Ishikawa (cell line): ENCODE data around the gene KRT1.

ENCODE experiments used
- CEBPB ChIP-seq: IDR thresholded peaks from 2 replicates; pipeline ENCODE4 v1.6.1; 2012
- CREB1 ChIP-seq: IDR thresholded peaks from 2 replicates; pipeline ENCODE4 v1.6.1; 2012; ENCODE audit warnings: low read depth
- EGR1 ChIP-seq: IDR thresholded peaks from 2 replicates; pipeline ENCODE4 v1.6.1; 2012
- EP300 ChIP-seq: IDR thresholded peaks from 2 replicates; pipeline ENCODE4 v1.6.1; 2012; ENCODE audit warnings: borderline replicate concordance
- FOXM1 ChIP-seq: IDR thresholded peaks from 2 replicates; pipeline ENCODE4 v1.6.1; 2012; ENCODE audit warnings: low read depth, borderline replicate concordance
- MAX ChIP-seq: IDR thresholded peaks from 2 replicates; pipeline ENCODE4 v1.6.1; 2012
- NFIC ChIP-seq: IDR thresholded peaks from 2 replicates; pipeline ENCODE4 v1.6.1; 2012
- RAD21 ChIP-seq: IDR thresholded peaks from 2 replicates; pipeline ENCODE4 v1.6.1; 2012; ENCODE audit warnings: low read depth
- REST ChIP-seq: IDR thresholded peaks from 2 replicates; pipeline ENCODE4 v1.6.1; 2012; ENCODE audit warnings: low read depth, mild to moderate bottlenecking
- TAF1 ChIP-seq: IDR thresholded peaks from 2 replicates; pipeline ENCODE4 v1.6.1; 2012; ENCODE audit warnings: low read depth, mild to moderate bottlenecking
- TCF12 ChIP-seq: IDR thresholded peaks from 2 replicates; pipeline ENCODE4 v1.6.1; 2012; ENCODE audit warnings: low read depth
- TEAD4 ChIP-seq: IDR thresholded peaks from 2 replicates; pipeline ENCODE4 v1.6.1; 2012
- YY1 ChIP-seq: IDR thresholded peaks from 2 replicates; pipeline ENCODE4 v1.6.1; 2012; ENCODE audit warnings: low read depth
- ZBTB7A ChIP-seq: IDR thresholded peaks from 2 replicates; pipeline ENCODE4 v1.6.1; 2012; ENCODE audit warnings: low read depth
- TF ChIP-seq, protein P1 (sequence below): IDR thresholded peaks from 2 replicates; pipeline ENCODE4 v1.6.1; 2012

Gene KRT1

GRCh38 chr12:52661668-52662067 is 18.5 kb downstream of the KRT1 start:
- no peak for TF ChIP-seq CEBPB
- no peak for TF ChIP-seq TEAD4
- TF ChIP-seq REST: no peak
- TF ChIP-seq TCF12: no peak
- no peak for TF ChIP-seq NFIC

DNA sequence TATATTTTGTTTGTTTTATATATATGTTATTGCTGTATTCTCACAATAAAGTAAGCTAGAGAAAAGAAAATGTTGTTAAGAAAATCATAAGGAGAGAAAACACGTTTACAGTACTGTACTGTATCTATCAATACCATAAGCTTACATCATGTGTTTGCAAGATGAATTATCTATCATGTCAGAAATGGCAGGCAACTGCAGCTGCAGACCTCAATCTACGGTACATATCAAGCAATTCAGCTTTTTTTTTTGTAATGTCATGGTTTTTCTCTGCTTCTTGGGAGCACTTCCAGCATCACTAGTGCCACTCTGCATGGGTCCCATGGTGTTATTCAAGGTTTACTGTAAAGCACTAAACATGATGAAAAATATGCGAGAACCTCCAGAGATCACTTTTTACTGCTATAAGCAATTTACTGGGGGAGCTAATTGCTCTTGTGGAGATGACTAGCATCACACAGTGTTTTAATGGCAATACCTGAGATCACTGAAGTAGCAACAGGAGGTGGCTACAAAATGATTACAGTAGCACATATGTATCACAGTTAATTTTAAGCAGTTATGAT is 19.2 kb downstream of the KRT1 start:
- TF ChIP-seq ZBTB7A (no peak), TEAD4 (no peak), YY1 (no peak), NFIC (no peak), MAX (no peak), CREB1 (no peak), EP300 (no peak), REST (no peak)
- TF ChIP-seq, protein P1, sequence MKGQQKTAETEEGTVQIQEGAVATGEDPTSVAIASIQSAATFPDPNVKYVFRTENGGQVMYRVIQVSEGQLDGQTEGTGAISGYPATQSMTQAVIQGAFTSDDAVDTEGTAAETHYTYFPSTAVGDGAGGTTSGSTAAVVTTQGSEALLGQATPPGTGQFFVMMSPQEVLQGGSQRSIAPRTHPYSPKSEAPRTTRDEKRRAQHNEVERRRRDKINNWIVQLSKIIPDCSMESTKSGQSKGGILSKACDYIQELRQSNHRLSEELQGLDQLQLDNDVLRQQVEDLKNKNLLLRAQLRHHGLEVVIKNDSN: no peak

- TF ChIP-seq TAF1 (no peak), RAD21 (no peak), ZBTB7A (no peak), EGR1 (no peak), TEAD4 (no peak), MAX (no peak), CEBPB (no peak), CREB1 (no peak), TCF12 (no peak), FOXM1 (no peak), NFIC (no peak), YY1 (no peak), REST (no peak), EP300 (no peak)
- TF ChIP-seq, protein P1: no peak
These were observed 20.3 kb downstream of the KRT1 start for GRCh38 chr12:52659951-52660350.

GRCh38 chr12:52659395-52659794 is 20.8 kb downstream of the KRT1 start:
- no peak for TF ChIP-seq EGR1
- TF ChIP-seq TEAD4: no peak
- TF ChIP-seq, protein P1: no peak
- no peak for TF ChIP-seq EP300
- TF ChIP-seq YY1: no peak
- no peak for TF ChIP-seq TCF12
- TF ChIP-seq FOXM1: no peak
- TF ChIP-seq RAD21: no peak
- no peak for TF ChIP-seq NFIC
- no peak for TF ChIP-seq REST
- TF ChIP-seq CREB1: no peak
- no peak for TF ChIP-seq MAX
- TF ChIP-seq TAF1: no peak
- no peak for TF ChIP-seq ZBTB7A
